ENCODE measurements around the gene KIR3DL1. TPM values are rescaled to one million over a fixed set of nuclear protein-coding genes. Genes with fewer than 3 reads are reported as not detected.

The KIR3DL1 gene
- total RNA-seq, 1 experiment from 2014 or later, result not detected

- no peak for TF ChIP-seq TCF7L2 (IDR thresholded peaks at IDR 0.05; ENCODE audit: low read depth, low read length)
- TF ChIP-seq REST (IDR thresholded peaks at IDR 0.05; ENCODE audit: insufficient read depth in 1 of 2, low read depth in 2 of 2, low read length in 1 of 2), result no peak
- TF ChIP-seq POLR2AphosphoS5 (IDR thresholded peaks at IDR 0.05; ENCODE audit: low read depth, low read length), result no peak
- no peak for TF ChIP-seq SIN3A (IDR thresholded peaks at IDR 0.05; ENCODE audit: borderline replicate concordance, insufficient read depth, low read depth, low read length)
- in situ Hi-C loops (cut with HindIII; ENCODE audit: low pct_unique_long_range_greater_than_20kb, low sequenced_read_pairs) (no loop called here), intact Hi-C loops (cut with micrococcal nuclease; ENCODE audit: unreplicated experiment) (no loop called here)
- ChIA-PET POLR2A (no interaction called here), CTCF (no interaction called here)
- Histone ChIP-seq H3K9me3 (ENCODE audit: control insufficient read depth, insufficient read depth, low read depth, low read length) (no peaks in the 10 kb centered on the region), H3K4me1 (ENCODE audit: control insufficient read depth, insufficient read depth, low read length) (no peaks in the 10 kb centered on the region), H3K27ac (ENCODE audit: low read length) (no peak overlapping the region), H3K27me3 (ENCODE audit: control insufficient read depth, insufficient read depth, low read length) (peaks cover 7% of the 10 kb centered on the region), H3K4me3 (ENCODE audit: low read depth in 2 of 2, low read length in 2 of 2) (no peak overlapping the region), H3K36me3 (ENCODE audit: control insufficient read depth, insufficient read depth, low read length) (no peaks in the 10 kb centered on the region)
- BruUV-seq (replicated peaks), result no TSS peak
- no peak for ATAC-seq
- no peak for DNase-seq (ENCODE audit: low read depth, low spot score)
These were observed 11.7 kb upstream of the KIR3DL1 start for GRCh38 chr19:54804571-54804970.

GRCh38 chr19:54805665-54806515 is 10.4 kb upstream of the KIR3DL1 start:
- Histone ChIP-seq H3K36me3 (ENCODE audit: control insufficient read depth, insufficient read depth, low read length) (no peaks in the 10 kb centered on the region), H3K27ac (ENCODE audit: low read length) (no peak overlapping the region), H3K9me3 (ENCODE audit: control insufficient read depth, insufficient read depth, low read depth, low read length) (no peaks in the 10 kb centered on the region), H3K27me3 (ENCODE audit: control insufficient read depth, insufficient read depth, low read length) (peaks cover 8% of the 10 kb centered on the region), H3K4me1 (ENCODE audit: control insufficient read depth, insufficient read depth, low read length) (no peaks in the 10 kb centered on the region), H3K4me3 (ENCODE audit: low read depth in 2 of 2, low read length in 2 of 2) (no peak overlapping the region)
- ATAC-seq, result no peak
- CTCF ChIA-PET, result no interaction called here
- DNase-seq (ENCODE audit: low read depth, low spot score), result no peak
- POLR2A ChIA-PET, result no interaction called here
- BruUV-seq (replicated peaks), result no TSS peak
- TF ChIP-seq SIN3A (IDR thresholded peaks at IDR 0.05; ENCODE audit: borderline replicate concordance, insufficient read depth, low read depth, low read length), result no peak
- TF ChIP-seq POLR2AphosphoS5 (IDR thresholded peaks at IDR 0.05; ENCODE audit: low read depth, low read length), result no peak
- no peak for TF ChIP-seq REST (IDR thresholded peaks at IDR 0.05; ENCODE audit: insufficient read depth in 1 of 2, low read depth in 2 of 2, low read length in 1 of 2)
- TF ChIP-seq TCF7L2 (IDR thresholded peaks at IDR 0.05; ENCODE audit: low read depth, low read length), result no peak
- no peak for TF ChIP-seq CTCF (IDR thresholded peaks at IDR 0.05)
- in situ Hi-C loops (cut with HindIII; ENCODE audit: low pct_unique_long_range_greater_than_20kb, low sequenced_read_pairs), result no loop called here
- intact Hi-C loops (cut with micrococcal nuclease; ENCODE audit: unreplicated experiment), result no loop called here
